SK-N-SH (cell line): ENCODE results near the gene LEKR1.
"Not testable (repeated sequence)": the region's sequence is repeated elsewhere in the genome, so short reads cannot be mapped to it uniquely, and the experiment has no call there.

ENCODE experiments used
- EZH2phosphoT487 ChIP-seq: fragments of 200-600 bp; sonication (generic); IDR thresholded peaks from 2 replicates; pipeline ENCODE4 v1.6.1; 2017; ENCODE audit warnings: low read depth, mixed run types, mild to moderate bottlenecking, antibody characterized with exemption, moderate library complexity, borderline replicate concordance
- FOSL2 ChIP-seq: IDR thresholded peaks from 2 replicates; pipeline ENCODE4 v1.4.0; 2012; ENCODE audit warnings: low read depth, mild to moderate bottlenecking, moderate library complexity, borderline replicate concordance
- SMC3 ChIP-seq: IDR thresholded peaks from 2 replicates; pipeline ENCODE4 v1.6.1; 2012; ENCODE audit warnings: low read depth, low read length, improper control_type of control experiment
- TAF1 ChIP-seq: IDR thresholded peaks from 2 replicates; pipeline ENCODE4 v1.6.1; 2012; ENCODE audit warnings: low read depth, mild to moderate bottlenecking, low read length, moderate library complexity, borderline replicate concordance
- TF ChIP-seq, protein P1 (sequence below): fragments of 200-600 bp; sonication (generic); IDR thresholded peaks from 2 replicates; pipeline ENCODE4 v1.6.1; 2017; ENCODE audit warnings: antibody characterized with exemption, mild to moderate bottlenecking, moderate library complexity
- TF ChIP-seq, protein P2 (sequence below): fragments of 150-350 bp; IDR thresholded peaks from 2 replicates; pipeline ENCODE4 v1.6.1; 2016; ENCODE audit warnings: mild to moderate bottlenecking, low read depth, low read length
- TF ChIP-seq, protein P3 (sequence below): fragments of 150-350 bp; IDR thresholded peaks from 2 replicates; pipeline ENCODE4 v1.6.1; 2017; ENCODE audit warnings: antibody characterized with exemption, low read length, low read depth, borderline replicate concordance

DNA sequence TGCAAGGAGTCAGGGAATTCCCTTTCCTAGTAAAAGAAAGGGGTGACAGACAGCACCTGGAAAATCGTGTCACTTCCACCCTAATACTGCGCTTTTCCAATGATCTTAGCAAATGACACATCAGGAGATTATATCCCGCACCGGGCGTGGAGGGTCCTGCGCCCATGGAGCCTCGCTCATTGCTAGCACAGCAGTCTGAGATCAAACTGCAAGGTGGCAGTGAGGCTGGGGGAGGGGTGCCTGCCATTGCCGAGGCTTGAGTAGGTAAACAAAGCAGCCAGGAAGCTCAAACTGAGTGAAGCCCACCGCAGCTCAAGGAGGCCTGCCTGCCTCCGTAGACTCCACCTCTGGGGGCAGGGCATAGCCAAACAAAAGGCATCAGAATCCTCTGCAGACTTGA lies 140.2 kb downstream of the LEKR1 start:
- TF ChIP-seq, protein P1, sequence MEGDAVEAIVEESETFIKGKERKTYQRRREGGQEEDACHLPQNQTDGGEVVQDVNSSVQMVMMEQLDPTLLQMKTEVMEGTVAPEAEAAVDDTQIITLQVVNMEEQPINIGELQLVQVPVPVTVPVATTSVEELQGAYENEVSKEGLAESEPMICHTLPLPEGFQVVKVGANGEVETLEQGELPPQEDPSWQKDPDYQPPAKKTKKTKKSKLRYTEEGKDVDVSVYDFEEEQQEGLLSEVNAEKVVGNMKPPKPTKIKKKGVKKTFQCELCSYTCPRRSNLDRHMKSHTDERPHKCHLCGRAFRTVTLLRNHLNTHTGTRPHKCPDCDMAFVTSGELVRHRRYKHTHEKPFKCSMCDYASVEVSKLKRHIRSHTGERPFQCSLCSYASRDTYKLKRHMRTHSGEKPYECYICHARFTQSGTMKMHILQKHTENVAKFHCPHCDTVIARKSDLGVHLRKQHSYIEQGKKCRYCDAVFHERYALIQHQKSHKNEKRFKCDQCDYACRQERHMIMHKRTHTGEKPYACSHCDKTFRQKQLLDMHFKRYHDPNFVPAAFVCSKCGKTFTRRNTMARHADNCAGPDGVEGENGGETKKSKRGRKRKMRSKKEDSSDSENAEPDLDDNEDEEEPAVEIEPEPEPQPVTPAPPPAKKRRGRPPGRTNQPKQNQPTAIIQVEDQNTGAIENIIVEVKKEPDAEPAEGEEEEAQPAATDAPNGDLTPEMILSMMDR: not testable (repeated sequence)
- TF ChIP-seq, protein P2, sequence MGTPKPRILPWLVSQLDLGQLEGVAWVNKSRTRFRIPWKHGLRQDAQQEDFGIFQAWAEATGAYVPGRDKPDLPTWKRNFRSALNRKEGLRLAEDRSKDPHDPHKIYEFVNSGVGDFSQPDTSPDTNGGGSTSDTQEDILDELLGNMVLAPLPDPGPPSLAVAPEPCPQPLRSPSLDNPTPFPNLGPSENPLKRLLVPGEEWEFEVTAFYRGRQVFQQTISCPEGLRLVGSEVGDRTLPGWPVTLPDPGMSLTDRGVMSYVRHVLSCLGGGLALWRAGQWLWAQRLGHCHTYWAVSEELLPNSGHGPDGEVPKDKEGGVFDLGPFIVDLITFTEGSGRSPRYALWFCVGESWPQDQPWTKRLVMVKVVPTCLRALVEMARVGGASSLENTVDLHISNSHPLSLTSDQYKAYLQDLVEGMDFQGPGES: not testable (repeated sequence)
- TF ChIP-seq SMC3, EZH2phosphoT487, FOSL2, TAF1: not testable (repeated sequence)
- TF ChIP-seq, protein P3, sequence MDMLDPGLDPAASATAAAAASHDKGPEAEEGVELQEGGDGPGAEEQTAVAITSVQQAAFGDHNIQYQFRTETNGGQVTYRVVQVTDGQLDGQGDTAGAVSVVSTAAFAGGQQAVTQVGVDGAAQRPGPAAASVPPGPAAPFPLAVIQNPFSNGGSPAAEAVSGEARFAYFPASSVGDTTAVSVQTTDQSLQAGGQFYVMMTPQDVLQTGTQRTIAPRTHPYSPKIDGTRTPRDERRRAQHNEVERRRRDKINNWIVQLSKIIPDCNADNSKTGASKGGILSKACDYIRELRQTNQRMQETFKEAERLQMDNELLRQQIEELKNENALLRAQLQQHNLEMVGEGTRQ: not testable (repeated sequence)
